HG03558 (cell line): ENCODE measurements around the gene THBS3.
"Not testable (repeated sequence)": the region's sequence is repeated elsewhere in the genome, so short reads cannot be mapped to it uniquely, and the experiment has no call there.

ENCODE experiments used
- ATAC-seq: cut with Tn5 transposase; IDR thresholded peaks from one replicate; pipeline ENCODE4 v1.9.1; 2021; ENCODE audit warnings: moderate number of reproducible peaks; ENCODE audit not compliant: unreplicated experiment; ENCODE audit errors: extremely low read depth

THBS3 gene

DNA sequence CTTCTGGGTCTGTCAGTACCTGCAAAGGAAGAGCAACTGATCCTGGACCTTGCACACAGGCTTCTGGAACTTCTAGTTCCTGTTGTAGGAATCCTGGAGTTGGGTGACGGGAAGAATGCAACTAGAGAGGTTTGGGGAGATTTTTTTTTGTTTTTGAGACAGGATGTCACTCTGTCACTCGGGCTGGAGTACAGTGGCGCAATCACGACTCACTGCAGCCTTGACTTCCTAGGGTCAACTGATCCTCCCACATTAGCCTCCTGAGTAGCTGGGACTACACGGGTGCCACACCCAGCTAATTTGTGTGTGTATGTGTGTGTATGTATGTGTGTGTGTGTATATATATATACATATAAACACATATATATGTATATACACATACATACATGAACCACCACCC, 28.8 kb upstream of the THBS3 start:
- no peak for ATAC-seq

DNA sequence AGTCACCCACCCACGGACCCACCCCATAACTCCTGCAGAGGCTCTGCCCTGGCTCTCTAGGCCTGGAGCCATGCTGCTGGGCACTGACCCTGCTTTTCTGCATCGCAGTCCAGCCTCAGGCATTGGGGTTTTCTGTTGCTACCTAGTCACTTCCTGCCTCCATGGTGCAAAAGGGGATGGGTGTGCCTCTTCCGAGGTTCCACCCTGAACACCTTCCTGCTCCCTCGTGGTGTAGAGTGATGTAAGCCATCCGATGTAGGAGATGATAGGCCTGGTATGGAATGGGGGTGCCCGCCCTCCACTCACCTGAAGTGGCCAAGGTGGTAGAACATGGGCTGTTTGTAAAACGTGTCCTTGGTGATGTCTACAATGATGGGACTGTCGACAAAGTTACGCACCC, 27.7 kb upstream of the THBS3 start:
- ATAC-seq = not testable (repeated sequence)

DNA sequence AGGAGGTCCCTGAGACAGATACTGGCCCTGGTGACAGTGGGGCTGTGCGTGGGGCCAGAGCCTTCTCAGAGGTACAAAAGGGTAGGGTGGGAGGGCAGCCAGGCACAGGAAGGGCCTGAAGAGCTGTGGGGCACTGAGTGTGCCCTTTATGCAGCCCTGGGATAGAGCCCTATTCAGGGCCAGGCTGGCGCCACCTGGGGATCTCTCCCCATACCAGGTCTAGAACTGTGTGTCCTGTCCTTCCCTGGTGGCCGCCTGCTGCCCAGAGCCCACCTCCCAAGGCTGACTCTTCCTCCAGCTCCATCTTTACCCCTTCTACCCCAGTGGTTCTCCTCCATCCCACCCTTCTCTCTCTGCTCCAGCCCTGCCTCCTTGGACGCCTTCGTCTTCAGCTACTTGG, 25.8 kb upstream of the THBS3 start:
- ATAC-seq = not testable (repeated sequence)

DNA sequence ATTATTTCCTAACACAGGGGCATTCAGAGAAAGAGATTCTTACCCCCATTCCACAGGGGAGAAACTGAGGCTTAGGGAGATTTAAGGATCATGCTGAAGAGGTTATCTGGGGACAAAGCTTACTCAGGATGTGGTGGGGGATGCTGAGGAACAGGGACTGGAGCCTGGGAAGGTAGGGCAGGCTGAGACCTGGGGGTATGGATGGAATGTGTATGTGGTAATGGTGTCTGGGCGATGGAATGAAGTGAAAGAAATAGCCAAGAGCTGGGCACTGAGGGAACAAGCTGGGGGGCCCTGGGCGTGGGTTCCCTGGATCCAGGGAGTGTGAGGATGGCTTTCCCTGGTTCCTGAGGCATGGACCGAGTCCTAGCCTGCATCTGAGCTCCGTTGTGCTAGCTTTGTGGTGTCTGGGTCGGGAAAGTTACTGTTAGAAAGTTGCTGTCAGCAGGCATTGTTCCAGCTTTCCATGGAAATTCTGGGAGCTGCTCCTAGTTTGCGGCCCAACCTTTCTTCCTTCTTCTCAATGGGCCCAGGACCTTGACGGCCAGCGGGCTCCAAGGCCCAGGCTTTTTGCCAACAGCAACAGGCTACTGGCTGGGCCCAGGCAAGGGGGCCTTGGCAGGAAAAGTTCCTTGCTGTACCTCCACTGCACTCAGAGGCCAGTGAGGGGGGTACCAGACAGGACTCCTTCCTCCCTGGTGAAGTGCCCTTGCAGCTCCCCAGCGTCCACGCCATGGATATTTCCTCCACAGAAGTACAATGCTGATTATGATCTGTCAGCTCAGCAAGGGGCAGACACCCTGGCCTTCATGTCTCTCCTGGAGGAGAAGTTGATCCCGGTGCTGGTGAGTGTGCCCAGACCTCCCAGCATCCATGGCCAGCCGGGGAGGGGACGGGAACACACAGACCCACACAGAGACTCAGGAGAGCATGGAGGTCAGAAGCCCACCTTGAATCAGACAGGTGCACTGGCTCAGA, 24.6 kb upstream of the THBS3 start:
- not testable (repeated sequence) for ATAC-seq

DNA sequence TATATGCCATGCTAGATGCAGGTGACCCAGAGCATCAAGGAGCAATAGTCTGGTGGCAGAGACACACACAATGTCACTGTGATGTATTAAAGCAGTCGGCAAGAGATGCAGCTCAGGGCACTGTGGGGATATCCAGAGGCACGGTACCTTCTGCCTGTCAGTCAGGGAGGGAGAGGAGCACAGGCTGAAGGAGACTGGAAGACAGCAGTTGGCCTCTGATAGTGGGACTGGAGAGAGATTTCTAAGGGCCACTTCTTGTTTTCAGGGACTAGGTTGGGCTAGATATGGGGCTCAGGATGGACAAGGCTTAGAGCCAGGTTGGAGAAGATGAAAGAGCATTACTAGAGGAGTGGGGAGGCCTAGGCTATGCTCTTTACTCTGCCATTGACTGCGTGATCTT, 23.6 kb upstream of the THBS3 start:
- not testable (repeated sequence) for ATAC-seq

DNA sequence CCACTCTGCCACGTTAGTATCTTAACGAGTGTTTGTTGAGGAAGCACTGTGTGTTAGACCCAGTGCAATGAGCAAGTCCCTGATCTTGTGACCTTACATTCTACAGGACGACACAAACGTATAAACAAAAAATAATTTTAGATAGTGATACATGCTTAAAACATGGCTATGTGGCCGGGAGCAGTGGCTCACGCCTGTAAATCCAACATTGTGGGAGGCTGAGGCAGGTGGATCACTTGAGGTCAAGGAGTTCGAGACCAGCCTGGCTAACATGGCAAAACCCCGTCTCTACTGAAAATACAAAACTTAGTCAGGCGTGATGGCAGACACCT, 20.4 kb upstream of the THBS3 start:
- ATAC-seq = no peak

DNA sequence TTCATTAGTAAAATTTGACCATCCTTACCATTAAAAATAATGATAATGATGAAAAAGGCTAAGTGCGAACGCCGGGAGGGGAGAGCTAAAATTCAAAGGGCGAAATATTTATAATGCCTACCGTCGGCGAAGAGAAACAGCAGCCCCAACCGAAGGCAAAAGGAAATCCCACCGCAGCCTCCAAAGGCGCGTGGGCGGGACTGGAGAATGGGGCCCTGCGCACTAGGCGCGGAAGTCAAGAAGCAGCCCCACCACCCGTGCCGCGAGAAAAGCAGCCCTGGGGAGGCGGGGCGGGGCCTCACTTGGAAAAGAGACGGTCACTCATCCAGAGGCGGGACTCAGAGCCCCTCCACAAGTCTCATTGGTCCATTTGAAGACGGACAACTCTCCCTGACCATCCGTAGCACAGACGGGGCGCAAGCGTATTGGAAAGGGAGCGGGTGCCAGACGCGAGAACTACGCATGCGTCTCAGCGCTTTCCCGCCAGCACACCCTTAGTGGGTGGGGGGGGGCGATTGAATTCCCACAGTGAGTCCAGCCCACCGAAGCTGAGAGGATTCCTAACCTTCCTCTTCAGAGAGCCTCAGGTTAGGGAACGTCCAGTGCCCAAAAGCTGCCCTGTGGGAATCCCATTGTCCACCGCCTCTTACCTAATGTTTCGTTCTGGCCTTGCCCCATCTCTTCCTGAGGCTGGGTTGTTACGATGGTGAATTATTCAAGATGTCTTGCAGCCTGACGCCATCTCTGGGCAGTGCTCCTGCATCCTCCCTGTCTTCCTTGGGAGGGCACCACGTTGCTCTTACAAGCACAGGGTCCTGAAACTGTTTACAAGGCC, 19.8 kb upstream of the THBS3 start:
- ATAC-seq = peak; percentile 81

DNA sequence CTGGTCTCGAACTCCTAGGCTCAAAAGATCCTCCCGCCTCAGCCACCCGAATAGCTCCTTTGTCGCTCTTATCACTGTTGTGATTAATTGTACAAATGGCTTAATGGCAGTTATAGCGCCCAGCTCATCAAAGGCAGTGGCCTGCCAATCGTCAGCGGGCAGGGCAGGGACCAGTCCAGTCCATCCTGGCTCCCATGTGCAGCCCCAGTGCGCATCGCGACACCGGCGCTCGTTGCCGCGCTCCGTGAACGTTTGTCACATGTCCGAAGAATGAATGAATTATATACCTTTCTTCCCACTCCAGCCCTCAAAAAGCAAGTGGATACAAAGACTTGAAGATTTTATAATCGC, 19.2 kb upstream of the THBS3 start:
- no peak for ATAC-seq

DNA sequence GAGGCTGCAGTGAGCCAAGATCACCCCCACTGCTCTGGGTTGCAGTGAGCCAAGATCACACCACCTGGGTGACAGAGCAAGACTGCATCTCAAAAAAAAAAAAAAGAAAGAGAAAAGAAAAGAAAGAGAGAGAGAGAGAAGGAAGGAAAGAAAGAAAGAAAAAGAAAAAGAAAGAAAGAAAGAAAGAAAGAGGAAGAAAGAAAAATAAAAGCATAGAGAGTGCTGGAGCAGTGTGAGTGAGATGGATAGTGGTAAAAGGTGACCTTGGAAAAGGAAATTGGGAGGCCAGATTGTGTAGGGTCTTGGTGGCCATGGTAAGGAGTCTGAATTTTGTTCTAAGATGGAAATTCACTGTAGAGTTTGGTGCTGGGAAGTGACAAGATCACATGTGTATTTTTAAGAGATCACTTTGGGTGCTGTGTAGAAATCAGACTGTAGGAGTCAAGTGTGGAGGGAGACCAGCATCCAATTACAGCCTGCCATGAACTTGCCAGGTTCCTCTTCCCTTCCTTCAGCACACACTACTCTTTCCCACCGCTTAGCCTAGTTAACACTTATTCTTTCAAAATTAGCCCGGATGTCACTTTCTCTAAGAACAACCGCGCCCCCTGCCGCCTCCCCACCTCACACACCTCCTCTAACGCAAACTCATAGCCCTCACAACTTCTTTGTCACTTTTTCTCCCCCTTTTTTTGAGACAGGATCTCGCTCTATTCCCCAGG, 18.7 kb upstream of the THBS3 start:
- no peak for ATAC-seq

DNA sequence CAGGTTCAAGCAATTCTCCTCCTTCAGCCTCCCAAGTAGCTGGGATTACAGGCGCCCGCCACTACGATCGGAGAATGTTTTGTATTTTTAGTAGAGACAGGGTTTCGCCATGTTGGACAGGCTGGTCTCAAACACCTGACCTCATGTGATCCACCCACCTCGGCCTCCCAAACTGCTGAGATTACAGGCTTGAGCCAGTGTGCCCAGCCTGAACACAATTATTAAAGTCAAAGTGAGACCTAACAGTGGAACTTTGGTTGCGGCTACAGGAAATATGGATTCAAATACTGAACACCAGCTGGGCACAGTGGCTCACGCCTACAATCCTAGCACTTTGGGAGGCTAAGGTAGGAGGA, 17.7 kb upstream of the THBS3 start:
- ATAC-seq = not testable (repeated sequence)

DNA sequence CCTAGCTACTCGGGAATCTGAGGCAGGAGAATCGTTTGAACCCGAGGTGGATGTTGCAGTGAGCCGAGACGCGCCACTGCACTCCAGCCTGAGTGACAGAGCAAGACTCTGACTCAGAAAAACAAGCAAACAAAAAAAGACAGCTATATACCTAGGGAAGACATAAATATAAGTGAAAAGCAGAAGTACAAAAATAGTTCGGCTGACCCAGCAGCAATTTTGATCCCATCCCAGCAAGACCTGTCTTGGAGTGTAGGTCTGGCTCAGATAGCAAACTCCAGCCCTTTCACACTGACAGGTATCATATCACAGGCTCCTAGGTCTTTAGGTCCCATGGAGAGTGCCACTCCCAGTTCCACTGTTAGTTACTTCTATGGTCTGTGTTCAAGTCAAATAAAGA, 15.3 kb upstream of the THBS3 start:
- ATAC-seq = no peak

DNA sequence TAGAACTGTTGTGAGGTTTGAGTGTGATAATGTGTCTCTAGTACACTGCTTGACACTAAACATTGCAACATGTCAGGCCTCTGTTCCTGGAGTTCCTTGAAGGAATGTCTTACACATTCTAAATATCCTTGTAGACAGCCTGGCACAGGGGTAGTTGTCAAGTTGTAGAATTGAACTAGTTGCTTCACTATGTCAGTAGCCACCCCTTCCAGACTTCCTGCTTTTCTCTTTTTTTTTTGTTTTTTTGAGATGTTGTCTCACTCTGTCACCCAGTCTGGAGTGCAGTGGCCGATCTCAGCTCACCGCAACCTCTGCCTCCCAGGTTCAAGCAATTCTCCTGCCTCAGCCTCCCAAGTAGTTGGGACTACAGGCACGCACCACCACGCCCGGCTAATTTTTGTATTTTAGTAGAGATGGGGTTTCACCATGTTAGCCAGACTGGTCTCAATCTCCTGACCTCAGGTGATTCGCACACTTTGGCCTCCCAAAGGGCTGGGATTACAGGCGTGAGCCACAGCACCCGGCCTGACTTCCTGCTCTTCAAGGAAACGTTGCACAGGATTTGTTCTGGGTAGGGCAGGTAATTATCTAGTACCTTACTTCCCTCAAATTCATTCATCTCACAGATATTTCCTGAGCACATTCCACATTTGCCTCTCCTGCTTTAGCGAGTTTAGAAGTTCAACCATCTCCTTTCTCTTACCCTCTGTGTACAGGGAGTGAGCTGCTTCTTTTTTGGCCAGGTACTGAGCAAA, 12.7 kb upstream of the THBS3 start:
- not testable (repeated sequence) for ATAC-seq

DNA sequence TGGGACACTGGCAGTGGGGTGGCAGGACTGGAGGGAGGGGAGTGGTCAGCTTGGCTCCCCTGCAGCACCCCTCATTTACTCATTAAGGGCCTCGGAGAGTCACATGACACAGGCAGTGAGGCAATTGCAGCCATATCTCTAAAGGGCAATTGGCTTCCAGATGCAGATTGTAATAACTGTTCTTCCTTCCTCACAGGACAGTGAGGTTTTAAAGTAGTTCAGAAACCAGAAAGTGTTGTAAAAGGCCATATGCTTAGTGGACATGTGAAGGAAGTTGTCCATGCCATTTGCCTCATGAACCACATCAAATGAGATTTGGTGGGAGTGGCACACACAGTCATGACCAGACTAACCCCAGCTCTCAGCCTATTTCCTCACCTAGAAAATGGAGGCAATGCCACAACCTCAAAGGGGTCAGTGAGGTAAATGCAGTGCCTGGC, 11.9 kb upstream of the THBS3 start:
- no peak for ATAC-seq

DNA sequence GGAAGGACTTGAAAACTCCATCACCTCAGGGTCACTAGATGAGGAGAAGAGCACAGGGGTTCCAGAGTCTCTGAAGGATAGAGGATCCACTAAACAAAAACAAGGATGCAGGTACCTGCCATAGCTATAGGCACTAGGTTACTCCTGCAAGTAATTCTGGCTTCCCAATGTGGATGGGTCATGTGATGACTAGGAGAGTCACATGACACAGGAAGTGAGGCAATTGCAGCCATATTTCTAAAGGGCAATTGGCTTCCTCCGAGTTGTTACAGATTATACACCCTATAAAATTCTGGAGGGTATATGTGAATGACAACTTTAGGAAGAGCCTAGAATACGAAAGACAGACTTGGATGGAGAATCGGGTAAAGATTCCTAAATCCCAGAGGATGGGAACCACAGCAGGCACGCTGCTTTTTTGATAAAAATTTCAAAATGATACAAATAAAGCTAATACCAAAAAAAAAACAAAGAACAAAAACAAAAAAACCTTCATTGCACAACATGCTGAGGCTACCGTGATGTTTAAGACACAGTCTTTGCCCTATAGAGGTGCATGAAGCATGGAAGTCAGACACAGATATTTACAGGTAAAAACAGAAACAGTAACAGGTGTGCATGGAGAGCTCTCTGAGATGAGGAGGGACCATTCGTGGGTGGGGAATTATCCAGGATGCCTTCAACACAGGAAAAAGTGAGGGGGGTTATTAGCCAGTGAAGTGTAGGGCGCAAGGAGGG, 11.3 kb upstream of the THBS3 start:
- ATAC-seq = no peak

DNA sequence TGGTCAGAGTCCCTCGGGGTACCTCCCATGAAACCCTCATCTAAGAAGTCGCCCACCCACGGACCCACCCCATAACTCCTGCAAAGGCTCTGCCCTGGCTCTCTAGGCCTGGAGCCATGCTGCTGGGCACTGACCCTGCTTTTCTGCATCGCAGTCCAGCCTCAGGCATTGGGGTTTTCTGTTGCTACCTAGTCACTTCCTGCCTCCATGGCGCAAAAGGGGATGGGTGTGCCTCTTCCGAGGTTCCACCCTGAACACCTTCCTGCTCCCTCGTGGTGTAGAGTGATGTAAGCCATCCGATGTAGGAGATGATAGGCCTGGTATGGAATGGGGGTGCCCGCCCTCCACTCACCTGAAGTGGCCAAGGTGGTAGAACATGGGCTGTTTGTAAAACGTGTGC, 7.0 kb upstream of the THBS3 start:
- ATAC-seq = not testable (repeated sequence)

DNA sequence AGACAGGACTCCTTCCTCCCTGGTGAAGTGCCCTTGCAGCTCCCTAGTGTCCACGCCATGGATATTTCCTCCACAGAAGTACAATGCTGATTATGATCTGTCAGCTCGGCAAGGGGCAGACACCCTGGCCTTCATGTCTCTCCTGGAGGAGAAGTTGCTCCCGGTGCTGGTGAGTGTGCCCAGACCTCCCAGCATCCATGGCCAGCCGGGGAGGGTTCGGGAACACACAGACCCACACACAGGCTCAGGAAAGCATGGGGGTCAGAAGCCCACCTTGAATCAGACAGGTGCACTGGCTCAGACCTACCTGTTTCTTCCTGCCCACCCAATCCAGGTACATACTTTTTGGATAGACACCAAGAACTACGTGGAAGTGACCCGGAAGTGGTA, 4.3 kb upstream of the THBS3 start:
- ATAC-seq = not testable (repeated sequence)

DNA sequence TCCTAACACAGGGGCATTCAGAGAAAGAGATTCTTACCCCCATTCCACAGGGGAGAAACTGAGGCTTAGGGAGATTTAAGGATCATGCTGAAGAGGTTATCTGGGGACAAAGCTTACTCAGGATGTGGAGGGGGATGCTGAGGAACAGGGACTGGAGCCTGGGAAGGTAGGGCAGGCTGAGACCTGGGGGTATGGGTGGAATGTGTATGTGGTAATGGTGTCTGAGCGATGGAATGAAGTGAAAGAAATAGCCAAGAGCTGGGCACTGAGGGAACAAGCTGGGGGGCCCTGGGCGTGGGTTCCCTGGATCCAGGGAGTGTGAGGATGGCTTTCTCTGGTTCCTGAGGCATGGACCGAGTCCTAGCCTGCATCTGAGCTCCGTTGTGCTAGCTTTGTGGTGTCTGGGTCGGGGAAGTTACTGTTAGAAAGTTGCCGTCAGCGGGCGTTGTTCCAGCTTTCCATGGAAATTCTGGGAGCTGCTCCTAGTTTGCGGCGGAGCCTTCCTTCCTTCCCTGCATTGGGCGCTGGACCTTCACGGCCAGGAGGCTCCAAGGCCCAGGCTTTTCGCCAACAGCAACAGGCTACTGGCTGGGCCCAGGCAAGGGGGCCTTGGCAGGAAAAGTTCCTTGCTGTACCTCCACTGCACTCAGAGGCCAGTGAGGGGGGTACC, 3.8 kb upstream of the THBS3 start:
- ATAC-seq = not testable (repeated sequence)

DNA sequence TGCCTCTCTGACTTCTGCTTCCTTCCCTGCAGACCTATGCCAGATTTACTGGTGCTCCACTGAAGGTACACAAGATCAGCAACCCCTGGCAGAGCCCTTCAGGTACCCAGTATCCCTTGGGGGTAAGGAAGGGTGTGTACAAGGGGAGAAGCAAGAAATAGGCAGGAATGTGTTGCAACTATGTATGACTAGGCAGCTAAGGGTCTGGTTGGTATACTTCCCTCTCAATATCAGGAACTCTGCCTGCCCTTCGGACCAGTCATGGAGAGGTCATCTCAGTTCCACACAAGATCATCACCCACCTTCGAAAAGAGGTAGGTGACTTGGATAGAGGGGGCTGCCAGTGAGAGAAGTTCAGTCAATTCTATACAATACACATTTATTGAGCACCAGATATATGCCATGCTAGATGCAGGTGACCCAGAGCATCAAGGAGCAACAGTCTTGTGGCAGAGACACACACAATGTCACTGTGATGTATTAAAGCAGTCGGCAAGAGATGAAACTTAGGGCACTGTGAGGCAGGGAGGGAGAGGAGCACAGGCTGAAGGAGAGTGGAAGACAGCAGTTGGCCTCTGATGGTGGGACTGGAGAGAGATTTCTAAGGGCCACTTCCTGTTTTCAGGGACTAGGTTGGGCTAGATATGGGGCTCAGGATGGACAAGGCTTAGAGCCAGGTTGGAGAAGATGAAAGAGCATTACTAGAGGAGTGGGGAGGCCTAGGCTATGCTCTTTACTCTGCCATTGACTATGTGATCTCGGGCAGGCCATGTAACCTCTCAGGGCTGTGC, 2.8 kb upstream of the THBS3 start:
- ATAC-seq = no peak
